A549 (cell line): ENCODE measurements around the gene ANO7.

ENCODE experiments used
- CTCF ChIP-seq: fragments of >200 bp; sonication (Bioruptor Twin); formaldehyde crosslinking; IDR thresholded peaks from 3 replicates; pipeline ENCODE4 v1.5.1; 2016
- E2F6 ChIP-seq: IDR thresholded peaks from 2 replicates; pipeline ENCODE4 v1.6.1; 2012; ENCODE audit warnings: low read depth, borderline replicate concordance
- EP300 ChIP-seq, 2 experiments: fragments of >200 bp; sonication (Bioruptor Twin); formaldehyde crosslinking; IDR thresholded peaks; 2 replicates in 1 of 2; 3 replicates in 1 of 2; pipeline ENCODE4 v1.6.1; 2016 to 2017
- ZC3H11A ChIP-seq: fragments of 450-650 bp; IDR thresholded peaks from 2 replicates; pipeline ENCODE4 v1.6.1; 2014; ENCODE audit warnings: antibody characterized with exemption, mild to moderate bottlenecking

- TF ChIP-seq E2F6 (no peak), CTCF (no peak), EP300 (IDR thresholded peaks at IDR 0.05) (no peak), ZC3H11A (no peak)
These were observed 22.8 kb downstream of the ANO7 start for GRCh38 chr2:241211276-241211675.
